Small intestine (tissue), 7 donors: ENCODE results near the gene CD14. TPM values are rescaled to one million over a fixed set of nuclear protein-coding genes. Genes with fewer than 3 reads are reported as not detected.
"Not testable (repeated sequence)": the region's sequence is repeated elsewhere in the genome, so short reads cannot be mapped to it uniquely, and the experiment has no call there.

ENCODE experiments used
- DNase-seq, 2 donors: peaks; one replicate each; pipeline versions ENCODE4 v3.0.0 to v3.0.0-alpha.2; 2013
- FAIRE-seq: peaks from 2 replicates; lab custom pipeline; 2012; peaks lifted over from hg19 to GRCh38; lab: Jason Lieb, UNC
- H3K27ac ChIP-seq, 3 donors: one replicate each; pipeline ENCODE4 v1.5.1; 2013; ENCODE audit warnings: low read length in 2 of 3, mild to moderate bottlenecking in 2 of 3, control low read depth in 1 of 3, inconsistent platforms in 1 of 3, low read depth in 1 of 3, moderate library complexity in 1 of 3
- H3K27me3 ChIP-seq, 3 donors: one replicate each; pipeline ENCODE4 v1.6.1; 2013; ENCODE audit warnings: low read length in 3 of 3, inconsistent platforms in 1 of 3; ENCODE audit not compliant: control insufficient read depth in 3 of 3, insufficient read depth in 3 of 3
- H3K36me3 ChIP-seq, 3 donors: one replicate each; pipeline ENCODE4 v1.6.1; 2013; ENCODE audit warnings: low read length in 3 of 3, inconsistent platforms in 1 of 3, low read depth in 1 of 3, mild to moderate bottlenecking in 1 of 3, moderate library complexity in 1 of 3; ENCODE audit not compliant: control insufficient read depth in 3 of 3, insufficient read depth in 2 of 3
- H3K4me1 ChIP-seq, 3 donors: one replicate each; pipeline ENCODE4 v1.6.1; 2013; ENCODE audit warnings: low read length in 2 of 3, inconsistent platforms in 1 of 3, low read depth in 1 of 3, mild to moderate bottlenecking in 1 of 3, moderate library complexity in 1 of 3; ENCODE audit not compliant: control insufficient read depth in 3 of 3, insufficient read depth in 2 of 3
- H3K4me3 ChIP-seq, 3 donors: one replicate each; pipeline ENCODE4 v1.5.1; 2013; ENCODE audit warnings: low read length in 3 of 3, control low read depth in 1 of 3, inconsistent platforms in 1 of 3, low read depth in 1 of 3, mild to moderate bottlenecking in 1 of 3, moderate library complexity in 1 of 3
- H3K9me3 ChIP-seq, 2 donors: one replicate each; pipeline ENCODE4 v1.6.1; 2013; ENCODE audit warnings: low read depth in 1 of 2, low read length in 1 of 2; ENCODE audit not compliant: control insufficient read depth in 2 of 2, insufficient read depth in 1 of 2
- WGBS, 3 donors: extraction: QIAGEN DNeasy Blood & Tissue Kit; methylation state at CpG; one replicate each; pipeline ENCODE4 v1.1.7; 2013; 5-methylcytosine and 5-hydroxymethylcytosine counted together
- polyA plus RNA-seq, 4 donors: library from polyadenylated mRNA; stranded (reverse) in 3 of 4; unstranded in 1 of 4; fragments of 200-250 nt in 3 of 4; fragments of 120-200 nt in 1 of 4; gene quantifications; one replicate each; pipeline versions ENCODE4 v1.2.1 to v1.2.3, GENCODE V29; 2013
- donor health status: healthy with polysubstance abuse.
- donor health status: control.
- donor health status: control.
- donor health status: Bipolar disorder and iron deficiency.
- donor health status: healthy.

Gene CD14
- polyA plus RNA-seq, 4 donors = 3.1 to 30.3 (median 8.5) TPM

GRCh38 chr5:140641716-140642115 is 8.7 kb upstream of the CD14 start:
- WGBS, 3 donors = 86 to 91% (median 91%) methylated on average over 8 of the region's 8 CpGs
- no peak for FAIRE-seq
- Histone ChIP-seq H3K27ac (no peak overlapping the region), H3K4me3 (no peak overlapping the region), H3K36me3 (peaks cover 7 to 37% (median 9%) of the 10 kb centered on the region in 3 donors), H3K27me3 (no peaks in the 10 kb centered on the region), H3K4me1 (peaks cover 0 to 14% (median 4%) of the 10 kb centered on the region in 3 donors), H3K9me3 (no peaks in the 10 kb centered on the region)
- DNase-seq = no peak

GRCh38 chr5:140639148-140639981 is 6.4 kb upstream of the CD14 start, which contains the start of gene TMCO6:
Gene TMCO6 (plus strand): TSS chr5:140639451. CDS start chr5:140639528, 77 bp downstream.
- FAIRE-seq (no peak), DNase-seq (peak; percentile 97 to 98)
- Histone ChIP-seq H3K4me1 (peaks cover 0 to 9% (median 0%) of the 10 kb centered on the region in 3 donors), H3K27ac (peak within 1 kb of the TSS; percentile 63 to 94 (median 80)), H3K36me3 (peaks cover 0 to 26% (median 3%) of the 10 kb centered on the region in 3 donors), H3K4me3 (peak within 1 kb of the TSS; percentile 57 to 92 (median 80)), H3K27me3 (no peaks in the 10 kb centered on the region), H3K9me3 (no peaks in the 10 kb centered on the region)
- 0 to 1% (median 1%) methylated on average over 42 to 63 of the region's 63 CpGs for WGBS, 3 donors

- not testable (repeated sequence) for H3K9me3 ChIP-seq, DNase-seq, FAIRE-seq, H3K4me1 ChIP-seq, H3K27me3 ChIP-seq
- H3K27ac ChIP-seq = peak overlapping the region; percentile 63 to 94 (median 72)
- peaks cover 0 to 22% (median 3%) of the 10 kb centered on the region in 3 donors for H3K36me3 ChIP-seq
- peak overlapping the region in 2 of 3 donors; percentile 31 to 80 for H3K4me3 ChIP-seq
- 7 to 14% (median 8%) methylated on average over 9 of the region's 9 CpGs for WGBS, 3 donors
Measured at GRCh38 chr5:140638898-140639147, 5.8 kb upstream of the CD14 start.

GRCh38 chr5:140637371-140638100 is 4.6 kb upstream of the CD14 start:
- no peak overlapping the region for H3K27ac ChIP-seq
- H3K9me3 ChIP-seq = no peaks in the 10 kb centered on the region
- H3K36me3 ChIP-seq = peaks cover 0 to 11% (median 0%) of the 10 kb centered on the region in 3 donors
- FAIRE-seq (no peak), DNase-seq (no peak)
- WGBS, 3 donors = 66 to 78% (median 73%) methylated on average over 10 of the region's 10 CpGs
- peaks cover 2 to 15% (median 2%) of the 10 kb centered on the region in 3 donors for H3K4me1 ChIP-seq
- H3K27me3 ChIP-seq = peaks cover 0 to 8% (median 0%) of the 10 kb centered on the region in 3 donors
- H3K4me3 ChIP-seq = no peak overlapping the region

- 76 to 86% (median 79%) methylated on average over 8 of the region's 8 CpGs for WGBS, 3 donors
Measured at GRCh38 chr5:140635291-140636257, 2.6 kb upstream of the CD14 start.

GRCh38 chr5:140634103-140634502 is 1.1 kb upstream of the CD14 start:
- no peak overlapping the region for H3K27ac ChIP-seq
- H3K27me3 ChIP-seq = peaks cover 0 to 28% (median 0%) of the 10 kb centered on the region in 3 donors
- H3K4me1 ChIP-seq = peaks cover 2 to 10% (median 6%) of the 10 kb centered on the region in 3 donors
- 49 to 71% (median 59%) methylated on average over 3 of the region's 3 CpGs for whole genome bisulfite sequencing, 3 donors
- FAIRE-seq (no peak), DNase-seq (no peak)
- no peak overlapping the region for H3K4me3 ChIP-seq
- H3K36me3 ChIP-seq = no peaks in the 10 kb centered on the region
- no peaks in the 10 kb centered on the region for H3K9me3 ChIP-seq

More at GRCh38 chr5:140635291-140636257, 2.6 kb upstream of the CD14 start:
- H3K27ac ChIP-seq = peak overlapping the region in 1 of 3 donors; percentile 19
- FAIRE-seq (no peak), DNase-seq (no peak)
- H3K4me3 ChIP-seq = no peak overlapping the region
- no peaks in the 10 kb centered on the region for H3K9me3 ChIP-seq
- H3K4me1 ChIP-seq = peaks cover 2 to 15% (median 6%) of the 10 kb centered on the region in 3 donors
- H3K27me3 ChIP-seq = peaks cover 0 to 26% (median 0%) of the 10 kb centered on the region in 3 donors
- H3K36me3 ChIP-seq = no peaks in the 10 kb centered on the region

- peak overlapping the region in 1 of 3 donors; percentile 60 for H3K27ac ChIP-seq
- WGBS, 3 donors = 79 to 85% (median 81%) methylated on average over 2 of the region's 2 CpGs
- peaks cover 0 to 28% (median 0%) of the 10 kb centered on the region in 3 donors for H3K27me3 ChIP-seq
- H3K4me1 ChIP-seq = peaks cover 2 to 6% (median 6%) of the 10 kb centered on the region in 3 donors
- peak overlapping the region in 1 of 3 donors; percentile 54 for H3K4me3 ChIP-seq
- DNase-seq (no peak), FAIRE-seq (no peak)
- H3K9me3 ChIP-seq = peaks cover 0 to 2% of the 10 kb centered on the region in 2 donors
- no peaks in the 10 kb centered on the region for H3K36me3 ChIP-seq
Measured at GRCh38 chr5:140633501-140633900, 526 bp upstream of the CD14 start.
